CD14-positive monocyte (primary cell): Measurements from ENCODE around the gene DELE1. TPM values are rescaled to one million over a fixed set of nuclear protein-coding genes. Genes with fewer than 3 reads are reported as not detected.

Source experiments
- DNase-seq, 3 donors: peaks; one replicate each; pipeline ENCODE4 v3.0.0-alpha.2; 2011 to 2022
- H2AFZ ChIP-seq: 2 replicates; pipeline ENCODE4 v1.6.0; 2012; ENCODE audit warnings: mild to moderate bottlenecking, low read depth, low read length, inconsistent platforms; ENCODE audit not compliant: insufficient read depth, poor library complexity, severe bottlenecking
- H3K27ac ChIP-seq, 2 donors: 1 replicate in 1 of 2; 2 replicates in 1 of 2; pipeline ENCODE4 v1.5.1; 2012 to 2013; ENCODE audit warnings: low read length in 2 of 2, control low read depth in 1 of 2, inconsistent platforms in 1 of 2, low read depth in 1 of 2, mild to moderate bottlenecking in 1 of 2
- H3K27me3 ChIP-seq, 2 donors: one replicate each; pipeline versions ENCODE4 v1.6.0 to v1.6.1; 2011 to 2013; ENCODE audit warnings: low read length in 2 of 2; ENCODE audit not compliant: control insufficient read depth in 2 of 2, insufficient read depth in 2 of 2
- H3K36me3 ChIP-seq, 2 donors: replicated peaks in 1 of 2; 1 replicate in 1 of 2; 2 replicates in 1 of 2; pipeline versions ENCODE4 v1.5.1 to v1.6.1; 2012 to 2013; ENCODE audit warnings: low read length in 2 of 2, control low read depth in 1 of 2, inconsistent platforms in 1 of 2, mild to moderate bottlenecking in 1 of 2; ENCODE audit not compliant: insufficient read depth in 2 of 2, control insufficient read depth in 1 of 2
- H3K4me1 ChIP-seq, 2 donors: 1 replicate in 1 of 2; 2 replicates in 1 of 2; pipeline versions ENCODE4 v1.5.1 to v1.6.1; 2012 to 2013; ENCODE audit warnings: low read length in 2 of 2, control low read depth in 1 of 2, inconsistent platforms in 1 of 2, mild to moderate bottlenecking in 1 of 2, moderate library complexity in 1 of 2; ENCODE audit not compliant: insufficient read depth in 2 of 2, control insufficient read depth in 1 of 2
- H3K4me2 ChIP-seq: replicated peaks from 2 replicates; pipeline ENCODE3; 2012; ENCODE audit warnings: low read length, moderate library complexity, mild to moderate bottlenecking; ENCODE audit not compliant: poor library complexity, severe bottlenecking; ENCODE audit errors: extremely low read depth
- H3K4me3 ChIP-seq, 3 experiments: fragments of 200-600 bp in 1 of 3; sonication (generic) in 1 of 3; replicated peaks in 1 of 3; 1 replicate in 2 of 3; 2 replicates in 1 of 3; pipeline ENCODE4 v1.5.1; 2011 to 2013; ENCODE audit warnings: low read length in 3 of 3, mild to moderate bottlenecking in 3 of 3, control low read depth in 2 of 3, low read depth in 2 of 3, inconsistent platforms in 1 of 3, moderate library complexity in 1 of 3
- H3K79me2 ChIP-seq: 2 replicates; pipeline ENCODE4 v1.6.0; 2012; ENCODE audit warnings: mild to moderate bottlenecking, control low read depth, inconsistent platforms, low read length, moderate library complexity; ENCODE audit not compliant: insufficient read depth
- H3K9ac ChIP-seq: 2 replicates; pipeline ENCODE4 v1.6.0; 2017; ENCODE audit warnings: low read length, mild to moderate bottlenecking; ENCODE audit not compliant: insufficient read depth, poor library complexity, severe bottlenecking
- H3K9me3 ChIP-seq, 2 donors: replicated peaks in 1 of 2; 1 replicate in 1 of 2; 2 replicates in 1 of 2; pipeline versions ENCODE4 v1.5.1 to v1.6.1; 2012 to 2013; ENCODE audit warnings: low read length in 2 of 2, control low read depth in 1 of 2; ENCODE audit not compliant: control insufficient read depth in 1 of 2, insufficient read depth in 1 of 2
- H4K20me1 ChIP-seq: 2 replicates; pipeline ENCODE4 v1.6.0; 2012; ENCODE audit warnings: mild to moderate bottlenecking, low read length, control low read depth, moderate library complexity; ENCODE audit not compliant: insufficient read depth
- H3K27ac Mint-ChIP-seq, 7 donors: one replicate each; pipeline ENCODE4 v1.8.0; 2020; ENCODE audit warnings: mild to moderate bottlenecking in 7 of 7, mixed read lengths in 7 of 7, moderate library complexity in 6 of 7, inconsistent platforms in 2 of 7
- H3K27me3 Mint-ChIP-seq, 3 donors: one replicate each; pipeline ENCODE4 v1.8.0; 2021 to 2022; ENCODE audit warnings: low read depth in 3 of 3, mild to moderate bottlenecking in 3 of 3, mixed read lengths in 3 of 3, moderate library complexity in 3 of 3, inconsistent platforms in 1 of 3
- H3K36me3 Mint-ChIP-seq, 2 donors: one replicate each; pipeline ENCODE4 v1.8.0; 2020; ENCODE audit warnings: mixed read lengths in 2 of 2, inconsistent platforms in 1 of 2, mild to moderate bottlenecking in 1 of 2
- H3K4me1 Mint-ChIP-seq: one replicate; pipeline ENCODE4 v1.8.0; 2020; ENCODE audit warnings: mild to moderate bottlenecking, mixed read lengths
- H3K4me3 Mint-ChIP-seq, 2 donors: one replicate each; pipeline ENCODE4 v1.8.0; 2020; ENCODE audit warnings: mild to moderate bottlenecking in 2 of 2, mixed read lengths in 2 of 2, moderate library complexity in 1 of 2
- H3K9me3 Mint-ChIP-seq, 7 donors: one replicate each; pipeline ENCODE4 v1.8.0; 2020 to 2022; ENCODE audit warnings: mixed read lengths in 7 of 7, mild to moderate bottlenecking in 6 of 7, moderate library complexity in 6 of 7, inconsistent platforms in 2 of 7
- CTCF ChIP-seq: fragments of 200-600 bp; IDR thresholded peaks from one replicate; pipeline ENCODE4 v1.8.0; 2022; ENCODE audit warnings: antibody characterized with exemption, mild to moderate bottlenecking
- WGBS: methylation state at CpG from one replicate; pipeline ENCODE4 v1.1.5; 2013; ENCODE audit warnings: missing lambda C conversion rate; ENCODE audit not compliant: insufficient coverage; 5-methylcytosine and 5-hydroxymethylcytosine counted together
- intact Hi-C, 2 donors: fragments of 100-400 bp; cut with micrococcal nuclease; formaldehyde crosslinking; loops; one replicate each; pipeline versions ENCODE4 v1.15.0 to v1.15.1; 2023
- polyA plus RNA-seq, 3 donors: library from polyadenylated mRNA; depleted of rRNA in 1 of 3; unstranded in 2 of 3; stranded (reverse) in 1 of 3; fragments of 300-500 nt in 2 of 3; fragments of >200 nt in 1 of 3; fragmentation: Illumina TruSeq in 2 of 3; gene quantifications; 1 replicate in 2 of 3; 2 replicates in 1 of 3; pipeline ENCODE4 v1.2.3, GENCODE V29; 2012 to 2021

DELE1 gene
- polyA plus RNA-seq, 3 donors, result 47.3 to 140 (median 49.6) TPM

GRCh38 chr5:141883184-141883891 lies 40.3 kb upstream of the DELE1 start:
- H3K9me3 Mint-ChIP-seq, result peaks cover 0 to 14% (median 7%) of the 10 kb centered on the region in 7 donors
- Histone ChIP-seq H4K20me1 (peaks cover 4% of the 10 kb centered on the region), H2AFZ (no peak overlapping the region), H3K4me2 (no peak overlapping the region), H3K9ac (no peak overlapping the region), H3K36me3 (no peaks in the 10 kb centered on the region), H3K9me3 (peaks cover 0 to 32% of the 10 kb centered on the region in 2 donors), H3K79me2 (no peaks in the 10 kb centered on the region), H3K4me1 (peaks cover 8 to 12% of the 10 kb centered on the region in 2 donors), H3K27me3 (peaks cover 55 to 70% of the 10 kb centered on the region in 2 donors), H3K4me3 (no peak overlapping the region), H3K27ac (no peak overlapping the region)
- no peak for DNase-seq
- intact Hi-C loops, result no loop called here
- H3K27ac Mint-ChIP-seq, result no peak overlapping the region
- TF ChIP-seq CTCF, result no peak
- peaks cover 71 to 83% (median 75%) of the 10 kb centered on the region in 3 donors for H3K27me3 Mint-ChIP-seq
- H3K36me3 Mint-ChIP-seq, result peaks cover 0 to 8% of the 10 kb centered on the region in 2 donors
- WGBS, result 4% methylated on average over 34 of the region's 35 CpGs
- H3K4me3 Mint-ChIP-seq, result peak overlapping the region in 1 of 2 donors; percentile 75
- H3K4me1 Mint-ChIP-seq, result peaks cover 15% of the 10 kb centered on the region

DNA sequence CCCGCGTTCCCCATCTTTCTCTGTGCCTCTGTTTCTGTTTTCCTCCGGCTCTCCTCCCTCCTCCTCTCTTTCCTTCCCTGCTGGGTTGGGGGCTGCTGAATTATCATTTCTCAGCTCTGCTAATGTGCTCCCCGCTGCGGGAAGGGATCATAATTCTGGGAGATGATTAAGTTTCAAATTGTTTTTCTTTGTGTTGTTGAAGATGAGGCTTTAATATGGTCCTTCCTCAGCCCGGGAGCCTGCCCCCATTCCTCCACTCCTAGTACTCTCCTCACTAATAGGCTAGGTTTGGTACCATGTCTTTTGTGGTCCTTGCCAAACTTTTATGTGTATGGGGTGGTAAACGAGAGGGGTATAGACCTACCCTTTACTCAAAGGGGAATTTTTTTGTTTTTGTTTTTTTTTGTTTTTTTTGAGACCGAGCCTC lies 39.8 kb upstream of the DELE1 start:
- Mint-ChIP-seq H3K4me1 (peaks cover 11% of the 10 kb centered on the region), H3K9me3 (peaks cover 0 to 14% (median 5%) of the 10 kb centered on the region in 7 donors), H3K27ac (no peak overlapping the region), H3K36me3 (peaks cover 0 to 6% of the 10 kb centered on the region in 2 donors), H3K27me3 (peaks cover 66 to 77% (median 70%) of the 10 kb centered on the region in 3 donors), H3K4me3 (peak overlapping the region in 1 of 2 donors; percentile 75)
- peaks cover 4 to 9% of the 10 kb centered on the region in 2 donors for H3K4me1 ChIP-seq
- no peak overlapping the region for H2AFZ ChIP-seq
- H3K9me3 ChIP-seq, result peaks cover 0 to 28% of the 10 kb centered on the region in 2 donors
- intact Hi-C loops, result no loop called here
- no peak overlapping the region for H3K4me3 ChIP-seq
- TF ChIP-seq CTCF, result no peak
- H3K4me2 ChIP-seq, result no peak overlapping the region
- no peaks in the 10 kb centered on the region for H3K79me2 ChIP-seq
- no peaks in the 10 kb centered on the region for H3K36me3 ChIP-seq
- peaks cover 50 to 65% of the 10 kb centered on the region in 2 donors for H3K27me3 ChIP-seq
- H3K27ac ChIP-seq, result no peak overlapping the region
- H4K20me1 ChIP-seq, result peaks cover 1% of the 10 kb centered on the region
- H3K9ac ChIP-seq, result no peak overlapping the region
- no peak for DNase-seq
- WGBS, result 100% methylated on average over 1 of the region's 8 CpGs
